Naive thymus-derived CD4-positive, alpha-beta T cell (primary cell): ENCODE data around the gene SCYGR7. TPM values are rescaled to one million over a fixed set of nuclear protein-coding genes. Genes with fewer than 3 reads are reported as not detected.

Source experiments
- ATAC-seq: fragments of 150-1000 bp; cut with Tn5 transposase; 2 replicates; pipeline ENCODE4 v1.10.0; 2021; ENCODE audit warnings: mild to moderate bottlenecking, moderate library complexity
- CTCF ChIA-PET: fragments of 350-600 bp; sonication (Branson Sonifier 250); formaldehyde crosslinking; loops from one replicate; lab custom pipeline; 2021; ENCODE audit warnings: antibody characterized with exemption; lab: Charles Lee
- POLR2A ChIA-PET: fragments of 350-600 bp; sonication (Branson Sonifier 250); formaldehyde crosslinking; loops from one replicate; lab custom pipeline; 2021; ENCODE audit warnings: antibody characterized with exemption, inconsistent platforms; lab: Charles Lee
- DNase-seq, 9 donors: peaks; one replicate each; pipeline versions ENCODE4 v3.0.0 to v3.0.0-alpha.2; 2020 to 2022; ENCODE audit warnings: mixed read lengths in 1 of 9
- H3K27ac ChIP-seq: one replicate; pipeline ENCODE4 v1.7.0; 2013; ENCODE audit warnings: mild to moderate bottlenecking, low read depth, low read length, moderate library complexity
- H3K27me3 ChIP-seq, 2 donors: one replicate each; pipeline ENCODE4 v1.7.0; 2013; ENCODE audit warnings: low read length in 2 of 2, mild to moderate bottlenecking in 2 of 2, moderate library complexity in 2 of 2; ENCODE audit not compliant: control insufficient read depth in 2 of 2, insufficient read depth in 2 of 2
- H3K36me3 ChIP-seq, 3 experiments: 1 replicate in 2 of 3; 2 replicates in 1 of 3; pipeline ENCODE4 v1.7.0; 2013; ENCODE audit warnings: low read length in 3 of 3, mild to moderate bottlenecking in 3 of 3, moderate library complexity in 1 of 3; ENCODE audit not compliant: insufficient read depth in 3 of 3, control insufficient read depth in 2 of 3
- H3K4me1 ChIP-seq, 2 donors: one replicate each; pipeline ENCODE4 v1.7.0; 2013; ENCODE audit warnings: low read length in 2 of 2, mild to moderate bottlenecking in 2 of 2, moderate library complexity in 1 of 2; ENCODE audit not compliant: control insufficient read depth in 2 of 2, insufficient read depth in 2 of 2
- H3K4me3 ChIP-seq: 2 replicates; pipeline ENCODE4 v1.7.0; 2013; ENCODE audit warnings: mild to moderate bottlenecking, low read length
- H3K9me3 ChIP-seq, 3 experiments: 1 replicate in 2 of 3; 2 replicates in 1 of 3; pipeline ENCODE4 v1.7.0; 2013; ENCODE audit warnings: low read length in 3 of 3; ENCODE audit not compliant: control insufficient read depth in 2 of 3
- H3K27ac Mint-ChIP-seq, 9 donors: one replicate each; pipeline ENCODE4 v1.8.0; 2020 to 2022; ENCODE audit warnings: mixed read lengths in 9 of 9, mild to moderate bottlenecking in 8 of 9, moderate library complexity in 5 of 9, inconsistent platforms in 2 of 9
- H3K27me3 Mint-ChIP-seq, 5 donors: one replicate each; pipeline ENCODE4 v1.8.0; 2021 to 2022; ENCODE audit warnings: mixed read lengths in 5 of 5, mild to moderate bottlenecking in 1 of 5
- H3K36me3 Mint-ChIP-seq, 5 donors: one replicate each; pipeline ENCODE4 v1.8.0; 2020 to 2022; ENCODE audit warnings: mixed read lengths in 5 of 5, mild to moderate bottlenecking in 3 of 5, inconsistent platforms in 1 of 5
- H3K4me1 Mint-ChIP-seq, 7 donors: one replicate each; pipeline ENCODE4 v1.8.0; 2020 to 2022; ENCODE audit warnings: mixed read lengths in 7 of 7, mild to moderate bottlenecking in 3 of 7, inconsistent platforms in 1 of 7
- H3K4me3 Mint-ChIP-seq, 10 donors: one replicate each; pipeline ENCODE4 v1.8.0; 2020 to 2022; ENCODE audit warnings: mild to moderate bottlenecking in 10 of 10, mixed read lengths in 10 of 10, moderate library complexity in 6 of 10, inconsistent platforms in 2 of 10
- H3K9me3 Mint-ChIP-seq, 11 donors: one replicate each; pipeline ENCODE4 v1.8.0; 2020 to 2022; ENCODE audit warnings: mixed read lengths in 11 of 11, mild to moderate bottlenecking in 4 of 11, inconsistent platforms in 1 of 11, moderate library complexity in 1 of 11
- intact Hi-C, 2 donors: fragments of 100-400 bp; cut with micrococcal nuclease; formaldehyde crosslinking; loops; one replicate each; pipeline ENCODE4 v1.15.1; 2023
- polyA plus RNA-seq, 2 donors: library from polyadenylated mRNA; unstranded; fragments of 300-500 nt; fragmentation: Illumina TruSeq; gene quantifications; one replicate each; pipeline ENCODE4 v1.2.3, GENCODE V29; 2021
- total RNA-seq, 6 experiments: library from RNA in 5 of 6; stranded (reverse) in 5 of 6; gene quantifications; 1 replicate in 5 of 6; 2 replicates in 1 of 6; pipeline ENCODE4 v1.2.3 and lab custom pipeline; 2021 to 2026

The SCYGR7 gene, protein sequence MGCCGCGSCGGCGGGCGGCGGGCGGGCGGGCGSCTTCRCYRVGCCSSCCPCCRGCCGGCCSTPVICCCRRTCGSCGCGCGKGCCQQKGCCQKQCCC
- not detected for total RNA-seq
- not detected for polyA plus RNA-seq
- not detected for total RNA-seq (lab: John Stamatoyannopoulos, UW)

DNA sequence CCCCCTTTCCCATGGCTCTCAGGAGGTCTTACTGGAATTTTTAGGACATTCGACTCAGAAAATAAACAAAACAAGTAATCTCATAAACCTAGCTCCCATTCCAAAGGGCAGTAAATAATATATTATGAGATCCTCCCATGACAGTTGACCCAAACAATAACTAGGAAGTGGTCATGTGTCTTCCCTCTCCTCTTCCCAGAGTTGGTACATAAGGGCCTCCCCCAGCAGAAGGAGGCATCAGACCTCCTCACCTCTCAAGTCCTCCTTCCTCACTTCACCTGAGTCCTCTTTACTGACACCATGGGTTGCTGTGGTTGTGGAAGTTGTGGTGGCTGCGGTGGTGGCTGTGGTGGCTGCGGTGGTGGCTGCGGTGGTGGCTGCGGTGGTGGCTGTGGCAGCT lies at the start of gene SCYGR7:
Gene SCYGR7 (plus strand): TSS at position 301 of the 400 bp plus-strand sequence. CDS start 0 bp downstream, at position 301.
- no peak within 1 kb of the TSS for H3K4me3 ChIP-seq
- no peak within 1 kb of the TSS for H3K4me3 Mint-ChIP-seq
- no peaks in the 10 kb centered on the region for H3K36me3 Mint-ChIP-seq
- no peaks in the 10 kb centered on the region for H3K9me3 ChIP-seq
- no peaks in the 10 kb centered on the region for H3K4me1 ChIP-seq
- no peaks in the 10 kb centered on the region for H3K36me3 ChIP-seq
- ATAC-seq (no peak), DNase-seq (no peak)
- peaks cover 0 to 2% (median 0%) of the 10 kb centered on the region in 7 donors for H3K4me1 Mint-ChIP-seq
- CTCF ChIA-PET: no interaction called here
- POLR2A ChIA-PET: no interaction called here
- H3K27me3 ChIP-seq: no peaks in the 10 kb centered on the region
- intact Hi-C loops: no loop called here
- no peak within 1 kb of the TSS for H3K27ac ChIP-seq
- peaks cover 0 to 3% (median 0%) of the 10 kb centered on the region in 11 donors for H3K9me3 Mint-ChIP-seq
- H3K27me3 Mint-ChIP-seq: peaks cover 1 to 31% (median 19%) of the 10 kb centered on the region in 5 donors
- H3K27ac Mint-ChIP-seq: no peak within 1 kb of the TSS

DNA sequence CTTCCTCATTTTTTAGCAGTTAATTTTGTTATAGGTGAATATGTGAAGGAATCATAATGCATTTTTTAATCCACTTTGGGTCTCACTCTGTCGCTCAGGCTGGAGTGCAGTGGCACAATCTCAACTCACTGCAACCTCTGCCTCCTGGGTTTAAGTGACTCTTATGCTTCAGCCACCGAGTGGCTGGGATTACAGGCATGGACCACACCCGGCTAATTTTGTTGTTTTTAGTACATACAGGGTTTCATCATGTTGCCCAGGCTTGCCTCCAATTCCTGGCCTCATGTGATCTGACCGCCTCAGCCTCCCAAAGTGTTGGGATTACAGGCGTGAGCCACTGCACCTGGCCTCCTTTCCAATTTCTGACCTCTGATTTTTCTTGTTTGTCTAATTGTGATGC lies 43.9 kb upstream of the SCYGR7 start:
- peaks cover 0 to 2% (median 0%) of the 10 kb centered on the region in 11 donors for H3K9me3 Mint-ChIP-seq
- Histone ChIP-seq H3K9me3 (no peaks in the 10 kb centered on the region), H3K4me1 (no peaks in the 10 kb centered on the region), H3K36me3 (no peaks in the 10 kb centered on the region), H3K27ac (no peak overlapping the region), H3K4me3 (no peak overlapping the region), H3K27me3 (no peaks in the 10 kb centered on the region)
- H3K27me3 Mint-ChIP-seq: peaks cover 0 to 39% (median 21%) of the 10 kb centered on the region in 5 donors
- no peak overlapping the region for H3K4me3 Mint-ChIP-seq
- no peak for DNase-seq
- peaks cover 0 to 3% (median 0%) of the 10 kb centered on the region in 5 donors for H3K36me3 Mint-ChIP-seq
- H3K27ac Mint-ChIP-seq: no peak overlapping the region
- intact Hi-C loops: no loop called here
- H3K4me1 Mint-ChIP-seq: no peaks in the 10 kb centered on the region
- ChIA-PET POLR2A (no interaction called here), CTCF (no interaction called here)
- no peak for ATAC-seq

DNA sequence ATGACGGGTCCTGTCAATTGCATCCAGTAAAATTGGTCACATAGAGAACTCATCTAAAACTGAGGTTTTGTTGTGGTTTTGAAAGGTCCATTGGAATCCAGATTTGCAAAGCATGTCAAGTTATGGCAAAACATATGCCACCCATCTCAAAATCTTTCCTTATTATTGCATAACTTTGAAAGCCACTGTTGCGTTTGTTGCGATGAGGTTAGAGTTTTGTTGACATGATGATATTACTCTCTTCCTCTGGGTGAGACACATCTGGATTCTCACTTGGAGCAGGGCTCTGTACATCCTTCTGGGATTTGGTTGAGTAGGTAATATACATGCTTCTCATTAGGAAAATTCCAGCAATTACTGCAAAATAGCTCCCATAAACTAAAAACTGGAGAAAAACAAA lies 40.9 kb upstream of the SCYGR7 start:
- ATAC-seq (no peak), DNase-seq (no peak)
- CTCF ChIA-PET: no interaction called here
- no peak overlapping the region for H3K4me3 ChIP-seq
- peaks cover 0 to 2% (median 0%) of the 10 kb centered on the region in 11 donors for H3K9me3 Mint-ChIP-seq
- no peaks in the 10 kb centered on the region for H3K27me3 ChIP-seq
- H3K27ac ChIP-seq: no peak overlapping the region
- POLR2A ChIA-PET: no interaction called here
- H3K27ac Mint-ChIP-seq: no peak overlapping the region
- H3K36me3 ChIP-seq: no peaks in the 10 kb centered on the region
- intact Hi-C loops: no loop called here
- H3K4me1 ChIP-seq: no peaks in the 10 kb centered on the region
- no peaks in the 10 kb centered on the region for H3K4me1 Mint-ChIP-seq
- H3K9me3 ChIP-seq: no peaks in the 10 kb centered on the region
- H3K27me3 Mint-ChIP-seq: peaks cover 13 to 56% (median 29%) of the 10 kb centered on the region in 5 donors
- peaks cover 0 to 3% (median 0%) of the 10 kb centered on the region in 5 donors for H3K36me3 Mint-ChIP-seq
- no peak overlapping the region for H3K4me3 Mint-ChIP-seq

DNA sequence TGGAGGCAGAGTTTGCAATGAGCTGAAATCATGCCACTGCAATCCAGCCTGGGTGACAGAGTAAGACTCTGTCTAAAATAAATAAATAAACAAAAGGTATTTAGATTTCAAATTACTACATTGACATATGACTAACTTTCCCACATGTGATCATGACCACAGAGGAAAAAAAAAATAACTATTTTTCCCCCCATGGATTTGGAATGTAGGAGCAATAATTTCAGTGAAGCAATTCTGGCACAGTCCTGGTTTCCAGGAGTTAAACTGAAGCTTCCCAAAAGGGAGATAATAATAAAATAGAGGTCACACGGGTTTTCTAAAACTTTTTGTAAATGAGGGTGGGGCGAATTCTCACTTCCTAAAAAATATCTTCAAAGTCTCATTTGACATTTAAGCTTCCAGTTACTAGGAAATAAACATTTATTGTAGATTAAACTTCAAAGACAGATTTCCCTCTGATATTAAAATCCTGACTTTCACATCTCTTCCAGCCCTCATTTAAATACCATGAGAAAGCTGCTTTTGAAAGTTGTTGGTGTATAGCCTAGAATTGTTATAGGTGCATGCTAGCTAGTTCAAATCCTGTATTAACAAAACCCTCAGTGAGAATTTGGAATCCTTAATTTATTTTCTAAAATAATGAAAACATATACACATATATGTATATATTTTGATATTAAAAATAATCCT lies 31.0 kb upstream of the SCYGR7 start:
- no peak overlapping the region for H3K27ac Mint-ChIP-seq
- Histone ChIP-seq H3K36me3 (no peaks in the 10 kb centered on the region), H3K27ac (no peak overlapping the region), H3K9me3 (no peaks in the 10 kb centered on the region), H3K4me3 (no peak overlapping the region), H3K4me1 (no peaks in the 10 kb centered on the region), H3K27me3 (no peaks in the 10 kb centered on the region)
- ChIA-PET POLR2A (no interaction called here), CTCF (interaction anchor here (0.7 kb wide), 1 partner anchor 91 kb away, joined by 3 read pairs; no protein-coding TSS in a partner anchor)
- no peak for ATAC-seq
- intact Hi-C loops: no loop called here
- no peaks in the 10 kb centered on the region for H3K36me3 Mint-ChIP-seq
- H3K27me3 Mint-ChIP-seq: peaks cover 4 to 31% (median 6%) of the 10 kb centered on the region in 5 donors
- no peak for DNase-seq
- H3K4me1 Mint-ChIP-seq: no peaks in the 10 kb centered on the region
- no peak overlapping the region for H3K4me3 Mint-ChIP-seq
- H3K9me3 Mint-ChIP-seq: peaks cover 0 to 5% (median 0%) of the 10 kb centered on the region in 11 donors

DNA sequence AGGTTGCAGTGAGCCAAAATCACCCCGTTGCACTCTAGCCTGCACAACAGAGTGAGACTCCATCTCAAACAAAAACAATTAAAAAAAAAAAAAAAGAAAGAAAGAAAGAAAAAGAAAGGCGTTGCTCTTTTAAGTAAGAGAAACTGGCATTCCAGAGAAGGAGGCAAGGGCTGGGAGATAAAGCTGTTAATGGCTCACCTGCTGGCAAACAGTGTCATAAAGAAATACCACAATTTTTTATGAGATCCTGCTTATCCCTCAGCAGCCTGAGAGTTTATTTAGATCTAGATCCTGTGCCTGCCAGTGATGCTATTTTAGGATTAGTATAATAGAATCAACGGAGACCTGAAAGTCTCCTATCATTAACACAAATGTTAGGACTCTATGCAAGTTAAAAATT lies 26.6 kb upstream of the SCYGR7 start:
- Mint-ChIP-seq H3K4me3 (no peak overlapping the region), H3K4me1 (no peaks in the 10 kb centered on the region), H3K27ac (no peak overlapping the region), H3K9me3 (peaks cover 0 to 5% (median 0%) of the 10 kb centered on the region in 11 donors), H3K36me3 (no peaks in the 10 kb centered on the region), H3K27me3 (peaks cover 0 to 29% (median 12%) of the 10 kb centered on the region in 5 donors)
- CTCF ChIA-PET: no interaction called here
- Histone ChIP-seq H3K36me3 (no peaks in the 10 kb centered on the region), H3K9me3 (no peaks in the 10 kb centered on the region), H3K27me3 (no peaks in the 10 kb centered on the region), H3K27ac (no peak overlapping the region), H3K4me1 (no peaks in the 10 kb centered on the region), H3K4me3 (no peak overlapping the region)
- ATAC-seq (no peak), DNase-seq (no peak)
- intact Hi-C loops: no loop called here
- POLR2A ChIA-PET: no interaction called here

DNA sequence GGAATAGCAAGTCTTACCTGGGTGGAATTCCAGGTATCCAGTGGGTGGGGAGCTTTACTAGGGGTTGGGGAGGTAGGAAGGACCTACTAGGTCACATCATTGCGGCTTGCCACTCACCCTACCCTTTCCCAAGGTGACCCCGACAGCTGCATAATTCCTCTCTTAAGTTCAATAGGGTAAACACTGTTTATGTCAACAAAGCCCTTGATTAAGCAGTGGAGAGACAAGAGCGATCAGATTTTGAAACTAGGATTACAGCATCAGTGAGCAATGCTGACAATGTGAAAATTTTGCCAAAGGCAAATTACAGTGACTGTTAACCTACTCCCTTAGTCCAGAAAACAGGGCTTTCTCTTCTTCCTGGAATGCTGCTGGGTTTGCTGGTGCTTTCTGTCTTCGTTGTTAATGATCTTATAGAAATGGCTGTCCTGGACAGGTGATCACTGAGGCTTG lies 24.8 kb upstream of the SCYGR7 start:
- no peaks in the 10 kb centered on the region for H3K36me3 ChIP-seq
- no peaks in the 10 kb centered on the region for H3K9me3 ChIP-seq
- H3K27me3 ChIP-seq: no peaks in the 10 kb centered on the region
- H3K27ac Mint-ChIP-seq: no peak overlapping the region
- peaks cover 0 to 5% (median 0%) of the 10 kb centered on the region in 11 donors for H3K9me3 Mint-ChIP-seq
- intact Hi-C loops: no loop called here
- no peaks in the 10 kb centered on the region for H3K4me1 Mint-ChIP-seq
- H3K4me3 Mint-ChIP-seq: no peak overlapping the region
- peaks cover 0 to 40% (median 17%) of the 10 kb centered on the region in 5 donors for H3K27me3 Mint-ChIP-seq
- no peak overlapping the region for H3K27ac ChIP-seq
- ATAC-seq (no peak), DNase-seq (no peak)
- H3K36me3 Mint-ChIP-seq: no peaks in the 10 kb centered on the region
- no peaks in the 10 kb centered on the region for H3K4me1 ChIP-seq
- POLR2A ChIA-PET: no interaction called here
- CTCF ChIA-PET: interaction anchor here (0.6 kb wide), 1 partner anchor 45 kb away, joined by 3 read pairs; no protein-coding TSS in a partner anchor
- no peak overlapping the region for H3K4me3 ChIP-seq
